Parathyroid adenoma (tissue), 2 donors: Measurements from ENCODE around the gene TBCB.
A peak's percentile ranks its signal among the peaks of the same experiment; 100 is the strongest.
"Not testable (repeated sequence)": the region's sequence is repeated elsewhere in the genome, so short reads cannot be mapped to it uniquely, and the experiment has no call there.

Experiments
- H2AFZ ChIP-seq: fragments of 300-600 bp; sonication (generic); one replicate; pipeline ENCODE4 v1.7.0; 2017; ENCODE audit warnings: antibody characterized with exemption, mild to moderate bottlenecking
- H3K27ac ChIP-seq: fragments of 300-600 bp; sonication (generic); one replicate; pipeline ENCODE4 v1.7.0; 2017
- H3K27me3 ChIP-seq: fragments of 300-600 bp; sonication (generic); one replicate; pipeline ENCODE4 v1.7.0; 2017; ENCODE audit warnings: low read length; ENCODE audit not compliant: control insufficient read depth, insufficient read depth
- H3K36me3 ChIP-seq: fragments of 300-600 bp; sonication (generic); one replicate; pipeline ENCODE4 v1.7.0; 2017; ENCODE audit warnings: low read length; ENCODE audit not compliant: control insufficient read depth, insufficient read depth
- H3K4me1 ChIP-seq: fragments of 300-600 bp; sonication (generic); one replicate; pipeline ENCODE4 v1.7.0; 2017; ENCODE audit warnings: control low read depth
- H3K4me2 ChIP-seq: fragments of 300-600 bp; sonication (generic); one replicate; pipeline ENCODE4 v1.7.0; 2017; ENCODE audit warnings: low read length
- H3K4me3 ChIP-seq: fragments of 300-600 bp; sonication (generic); one replicate; pipeline ENCODE4 v1.7.0; 2017; ENCODE audit warnings: low read depth, low read length
- H3K79me2 ChIP-seq: fragments of 300-600 bp; sonication (generic); one replicate; pipeline ENCODE4 v1.7.0; 2017; ENCODE audit warnings: control low read depth
- H3K9ac ChIP-seq: fragments of 300-600 bp; sonication (generic); one replicate; pipeline ENCODE4 v1.7.0; 2017; ENCODE audit warnings: mild to moderate bottlenecking
- H3K9me3 ChIP-seq: fragments of 300-600 bp; sonication (generic); one replicate; pipeline ENCODE4 v1.7.0; 2017; ENCODE audit warnings: low read length; ENCODE audit not compliant: control insufficient read depth
- TF ChIP-seq, protein P1 (sequence below): fragments of 300-600 bp; sonication (generic); IDR thresholded peaks from one replicate; pipeline ENCODE4 v1.7.0; 2017; ENCODE audit warnings: antibody characterized with exemption, mild to moderate bottlenecking
- donor health status: primary hyperparathyroidism.

Gene TBCB

DNA sequence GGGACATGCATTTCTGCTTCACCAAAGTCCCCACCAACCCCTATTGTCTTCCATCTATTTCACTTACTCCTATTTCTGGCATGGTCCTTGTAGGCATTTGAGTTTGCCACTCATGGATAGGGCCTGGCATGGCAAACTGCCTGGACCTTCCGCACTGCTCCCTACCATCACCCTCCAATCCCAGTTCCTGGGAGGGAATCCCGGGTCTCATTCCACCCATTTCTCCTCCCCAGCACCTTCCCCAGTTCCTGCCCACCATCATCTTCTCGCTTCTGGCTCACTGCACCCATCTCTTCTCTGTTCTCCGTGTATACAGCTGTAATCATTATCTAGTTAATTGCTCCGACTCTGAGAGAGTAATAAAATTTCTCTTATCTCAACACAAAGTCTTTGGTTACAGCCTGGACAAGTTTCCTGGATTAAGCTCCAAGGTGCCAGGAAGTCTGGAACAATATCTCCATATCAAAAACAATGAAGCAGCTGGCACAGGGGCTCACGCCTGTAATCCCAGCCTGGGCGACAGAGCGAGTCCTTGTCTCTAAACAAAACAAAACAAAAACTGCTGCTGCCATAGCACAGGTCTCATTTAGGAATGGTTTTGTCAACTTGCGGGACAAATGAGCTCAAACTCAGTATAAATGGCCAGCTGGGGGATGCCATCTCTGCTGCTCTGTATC lies 54.0 kb downstream of the TBCB start:
- no peak overlapping the region for H3K9ac ChIP-seq
- no peak overlapping the region for H2AFZ ChIP-seq
- no peaks in the 10 kb centered on the region for H3K36me3 ChIP-seq
- TF ChIP-seq, protein P1, sequence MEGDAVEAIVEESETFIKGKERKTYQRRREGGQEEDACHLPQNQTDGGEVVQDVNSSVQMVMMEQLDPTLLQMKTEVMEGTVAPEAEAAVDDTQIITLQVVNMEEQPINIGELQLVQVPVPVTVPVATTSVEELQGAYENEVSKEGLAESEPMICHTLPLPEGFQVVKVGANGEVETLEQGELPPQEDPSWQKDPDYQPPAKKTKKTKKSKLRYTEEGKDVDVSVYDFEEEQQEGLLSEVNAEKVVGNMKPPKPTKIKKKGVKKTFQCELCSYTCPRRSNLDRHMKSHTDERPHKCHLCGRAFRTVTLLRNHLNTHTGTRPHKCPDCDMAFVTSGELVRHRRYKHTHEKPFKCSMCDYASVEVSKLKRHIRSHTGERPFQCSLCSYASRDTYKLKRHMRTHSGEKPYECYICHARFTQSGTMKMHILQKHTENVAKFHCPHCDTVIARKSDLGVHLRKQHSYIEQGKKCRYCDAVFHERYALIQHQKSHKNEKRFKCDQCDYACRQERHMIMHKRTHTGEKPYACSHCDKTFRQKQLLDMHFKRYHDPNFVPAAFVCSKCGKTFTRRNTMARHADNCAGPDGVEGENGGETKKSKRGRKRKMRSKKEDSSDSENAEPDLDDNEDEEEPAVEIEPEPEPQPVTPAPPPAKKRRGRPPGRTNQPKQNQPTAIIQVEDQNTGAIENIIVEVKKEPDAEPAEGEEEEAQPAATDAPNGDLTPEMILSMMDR, result no peak
- peak overlapping the region; percentile 51 for H3K4me2 ChIP-seq
- no peaks in the 10 kb centered on the region for H3K27me3 ChIP-seq
- H3K4me3 ChIP-seq, result peak overlapping the region; percentile 18
- H3K4me1 ChIP-seq, result peaks cover 4% of the 10 kb centered on the region
- no peaks in the 10 kb centered on the region for H3K9me3 ChIP-seq
- H3K79me2 ChIP-seq, result no peaks in the 10 kb centered on the region
- H3K27ac ChIP-seq, result peak overlapping the region; percentile 45

DNA sequence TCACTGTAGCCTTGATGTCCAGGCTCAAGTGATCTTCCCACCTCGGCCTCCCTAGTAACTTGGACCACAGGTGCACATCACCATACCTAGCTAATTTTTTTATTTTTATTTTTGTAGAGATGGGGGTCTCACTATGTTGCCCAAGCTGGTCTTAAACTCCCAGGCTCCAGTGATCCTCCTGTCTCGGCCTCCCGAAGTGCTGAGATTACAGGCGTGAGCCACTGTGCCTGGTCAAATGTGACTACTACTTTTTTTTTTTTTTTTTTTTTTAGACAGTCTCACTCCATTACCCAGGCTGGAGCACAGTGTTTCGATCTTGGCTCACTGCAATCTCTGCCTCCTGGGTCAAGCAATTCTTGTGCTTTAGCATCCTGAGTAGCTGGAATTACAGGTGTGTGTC lies 57.6 kb downstream of the TBCB start:
- Histone ChIP-seq H2AFZ (no peak overlapping the region), H3K27me3 (no peaks in the 10 kb centered on the region), H3K4me1 (peaks cover 4% of the 10 kb centered on the region), H3K36me3 (no peaks in the 10 kb centered on the region), H3K79me2 (no peaks in the 10 kb centered on the region), H3K9me3 (no peaks in the 10 kb centered on the region), H3K4me2 (no peak overlapping the region), H3K9ac (no peak overlapping the region), H3K27ac (no peak overlapping the region), H3K4me3 (no peak overlapping the region)
- TF ChIP-seq, protein P1, result no peak

DNA sequence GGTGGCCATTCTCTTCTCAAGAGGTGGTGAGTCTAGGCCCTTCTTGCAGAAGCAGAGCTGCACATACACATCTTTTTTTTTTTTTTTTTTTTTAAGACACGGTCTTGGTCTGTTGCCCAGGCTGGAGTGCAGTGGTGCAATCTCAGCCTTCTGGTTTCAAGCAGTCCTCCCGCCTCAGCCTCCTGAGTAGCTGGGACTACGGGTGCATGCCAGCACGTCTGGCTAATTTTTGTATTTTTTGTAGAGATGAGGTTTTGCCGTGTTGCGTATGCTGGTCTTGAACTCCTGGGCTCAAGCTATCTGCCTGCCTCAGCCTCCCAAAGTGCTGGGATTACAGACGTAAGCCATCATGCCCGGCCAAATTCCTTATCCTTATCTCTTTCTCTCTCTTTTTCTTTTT lies 58.6 kb downstream of the TBCB start:
- H3K4me1 ChIP-seq, H3K9me3 ChIP-seq, H3K9ac ChIP-seq, H3K79me2 ChIP-seq, H3K27ac ChIP-seq, H2AFZ ChIP-seq, H3K4me3 ChIP-seq, H3K36me3 ChIP-seq, H3K27me3 ChIP-seq, H3K4me2 ChIP-seq: not testable (repeated sequence)
